SU-DHL-6 (cell line): ENCODE data around the gene LTO1.

Experiments used
- H2AFZ ChIP-seq: fragments of 200-600 bp; sonication (generic); 2 replicates; pipeline ENCODE4 v1.6.1; 2014; ENCODE audit warnings: low read depth, mild to moderate bottlenecking, moderate library complexity, mixed read lengths, antibody characterized with exemption, low read length; ENCODE audit not compliant: severe bottlenecking
- H3F3A ChIP-seq: fragments of 200-600 bp; shearing (Covaris generic); 2 replicates; pipeline ENCODE4 v1.6.0; 2016; ENCODE audit warnings: antibody characterized with exemption, mild to moderate bottlenecking; ENCODE audit not compliant: insufficient read depth
- H3K27ac ChIP-seq: fragments of 200-600 bp; sonication (generic); 2 replicates; pipeline ENCODE4 v1.5.1; 2016; ENCODE audit warnings: low read depth, mild to moderate bottlenecking, low read length, moderate library complexity, mixed read lengths
- H3K27me3 ChIP-seq: fragments of 200-600 bp; sonication (generic), shearing (Covaris generic); 2 replicates; pipeline ENCODE4 v1.6.0; 2014; ENCODE audit warnings: mild to moderate bottlenecking, low read length
- H3K36me3 ChIP-seq: fragments of 200-600 bp; sonication (generic); 2 replicates; pipeline ENCODE4 v1.6.1; 2014; ENCODE audit warnings: mild to moderate bottlenecking, low read length, mixed read lengths
- H3K4me2 ChIP-seq: fragments of 300-600, 200-600 bp; shearing (Covaris generic), sonication (generic); 2 replicates; pipeline ENCODE4 v1.6.0; 2014; ENCODE audit warnings: low read length, low read depth, mild to moderate bottlenecking; ENCODE audit not compliant: poor library complexity, severe bottlenecking
- H3K4me3 ChIP-seq: fragments of 200-600 bp; sonication (generic); 2 replicates; pipeline ENCODE4 v1.5.1; 2014; ENCODE audit warnings: antibody characterized with exemption, low read length, mild to moderate bottlenecking, mixed read lengths; ENCODE audit not compliant: insufficient read depth, poor library complexity, severe bottlenecking
- H3K79me2 ChIP-seq: fragments of 200-600 bp; sonication (generic); 2 replicates; pipeline ENCODE4 v1.6.1; 2014; ENCODE audit warnings: mild to moderate bottlenecking, low read length, moderate library complexity; ENCODE audit not compliant: insufficient read depth
- H3K9ac ChIP-seq: fragments of 200-600 bp; sonication (generic); 2 replicates; pipeline ENCODE4 v1.7.0; 2014; ENCODE audit warnings: mild to moderate bottlenecking, low read length
- H3K9me2 ChIP-seq: fragments of 200-600 bp; sonication (generic); replicated peaks from 2 replicates; pipeline ENCODE4 v1.6.1; 2014; ENCODE audit warnings: low read length; ENCODE audit not compliant: insufficient read depth
- H3K9me3 ChIP-seq: fragments of 200-600 bp; sonication (generic); 2 replicates; pipeline ENCODE4 v1.6.1; 2014; ENCODE audit warnings: low read length, mixed read lengths; ENCODE audit not compliant: insufficient read depth
- H4K20me1 ChIP-seq: fragments of 200-600 bp; sonication (generic); 2 replicates; pipeline ENCODE4 v1.6.1; 2014; ENCODE audit warnings: low read depth, mild to moderate bottlenecking, antibody characterized with exemption, low read length, moderate library complexity, mixed read lengths
- EZH2phosphoT487 ChIP-seq: fragments of 200-600 bp; sonication (generic), shearing (Covaris generic); conservative IDR thresholded peaks from 2 replicates; pipeline ENCODE4 v1.6.1; 2018; ENCODE audit warnings: mild to moderate bottlenecking, antibody characterized with exemption, low read length, moderate library complexity, mixed read lengths
- TF ChIP-seq, protein P1 (sequence below): fragments of 200-600 bp; sonication (generic); IDR thresholded peaks from one replicate; pipeline ENCODE4 v1.5.1; 2017; ENCODE audit warnings: antibody characterized with exemption, mild to moderate bottlenecking, low read length, moderate library complexity; ENCODE audit not compliant: insufficient read depth, poor library complexity, severe bottlenecking

Gene LTO1

DNA sequence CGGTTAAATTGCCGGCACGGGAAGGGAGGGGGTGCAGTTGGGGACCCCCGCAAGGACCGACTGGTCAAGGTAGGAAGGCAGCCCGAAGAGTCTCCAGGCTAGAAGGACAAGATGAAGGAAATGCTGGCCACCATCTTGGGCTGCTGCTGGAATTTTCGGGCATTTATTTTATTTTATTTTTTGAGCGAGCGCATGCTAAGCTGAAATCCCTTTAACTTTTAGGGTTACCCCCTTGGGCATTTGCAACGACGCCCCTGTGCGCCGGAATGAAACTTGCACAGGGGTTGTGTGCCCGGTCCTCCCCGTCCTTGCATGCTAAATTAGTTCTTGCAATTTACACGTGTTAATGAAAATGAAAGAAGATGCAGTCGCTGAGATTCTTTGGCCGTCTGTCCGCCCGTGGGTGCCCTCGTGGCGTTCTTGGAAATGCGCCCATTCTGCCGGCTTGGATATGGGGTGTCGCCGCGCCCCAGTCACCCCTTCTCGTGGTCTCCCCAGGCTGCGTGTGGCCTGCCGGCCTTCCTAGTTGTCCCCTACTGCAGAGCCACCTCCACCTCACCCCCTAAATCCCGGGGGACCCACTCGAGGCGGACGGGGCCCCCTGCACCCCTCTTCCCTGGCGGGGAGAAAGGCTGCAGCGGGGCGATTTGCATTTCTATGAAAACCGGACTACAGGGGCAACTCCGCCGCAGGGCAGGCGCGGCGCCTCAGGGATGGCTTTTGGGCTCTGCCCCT lies 34.7 kb downstream of the LTO1 start:
- no peak overlapping the region for H3K27ac ChIP-seq
- H3K79me2 ChIP-seq, result no peaks in the 10 kb centered on the region
- H3K9me3 ChIP-seq, result no peaks in the 10 kb centered on the region
- H3K4me2 ChIP-seq, result no peak overlapping the region
- no peak overlapping the region for H2AFZ ChIP-seq
- TF ChIP-seq, protein P1, sequence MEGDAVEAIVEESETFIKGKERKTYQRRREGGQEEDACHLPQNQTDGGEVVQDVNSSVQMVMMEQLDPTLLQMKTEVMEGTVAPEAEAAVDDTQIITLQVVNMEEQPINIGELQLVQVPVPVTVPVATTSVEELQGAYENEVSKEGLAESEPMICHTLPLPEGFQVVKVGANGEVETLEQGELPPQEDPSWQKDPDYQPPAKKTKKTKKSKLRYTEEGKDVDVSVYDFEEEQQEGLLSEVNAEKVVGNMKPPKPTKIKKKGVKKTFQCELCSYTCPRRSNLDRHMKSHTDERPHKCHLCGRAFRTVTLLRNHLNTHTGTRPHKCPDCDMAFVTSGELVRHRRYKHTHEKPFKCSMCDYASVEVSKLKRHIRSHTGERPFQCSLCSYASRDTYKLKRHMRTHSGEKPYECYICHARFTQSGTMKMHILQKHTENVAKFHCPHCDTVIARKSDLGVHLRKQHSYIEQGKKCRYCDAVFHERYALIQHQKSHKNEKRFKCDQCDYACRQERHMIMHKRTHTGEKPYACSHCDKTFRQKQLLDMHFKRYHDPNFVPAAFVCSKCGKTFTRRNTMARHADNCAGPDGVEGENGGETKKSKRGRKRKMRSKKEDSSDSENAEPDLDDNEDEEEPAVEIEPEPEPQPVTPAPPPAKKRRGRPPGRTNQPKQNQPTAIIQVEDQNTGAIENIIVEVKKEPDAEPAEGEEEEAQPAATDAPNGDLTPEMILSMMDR, result no peak
- no peak for TF ChIP-seq EZH2phosphoT487
- H4K20me1 ChIP-seq, result no peaks in the 10 kb centered on the region
- no peak overlapping the region for H3K4me3 ChIP-seq
- no peak overlapping the region for H3K9ac ChIP-seq
- H3K27me3 ChIP-seq, result no peaks in the 10 kb centered on the region
- no peaks in the 10 kb centered on the region for H3K36me3 ChIP-seq
- no peaks in the 10 kb centered on the region for H3F3A ChIP-seq
- no peaks in the 10 kb centered on the region for H3K9me2 ChIP-seq

DNA sequence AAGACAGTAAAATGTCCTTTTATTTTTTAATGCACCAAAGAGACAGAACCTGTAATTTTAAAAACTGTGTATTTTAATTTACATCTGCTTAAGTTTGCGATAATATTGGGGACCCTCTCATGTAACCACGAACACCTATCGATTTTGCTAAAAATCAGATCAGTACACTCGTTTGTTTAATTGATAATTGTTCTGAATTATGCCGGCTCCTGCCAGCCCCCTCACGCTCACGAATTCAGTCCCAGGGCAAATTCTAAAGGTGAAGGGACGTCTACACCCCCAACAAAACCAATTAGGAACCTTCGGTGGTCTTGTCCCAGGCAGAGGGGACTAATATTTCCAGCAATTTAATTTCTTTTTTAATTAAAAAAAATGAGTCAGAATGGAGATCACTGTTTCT lies 35.3 kb downstream of the LTO1 start:
- H3K4me2 ChIP-seq, result no peak overlapping the region
- H2AFZ ChIP-seq, result no peak overlapping the region
- no peaks in the 10 kb centered on the region for H3F3A ChIP-seq
- H3K27me3 ChIP-seq, result no peaks in the 10 kb centered on the region
- H3K27ac ChIP-seq, result no peak overlapping the region
- TF ChIP-seq EZH2phosphoT487, result no peak
- TF ChIP-seq, protein P1, result no peak
- no peaks in the 10 kb centered on the region for H3K79me2 ChIP-seq
- no peaks in the 10 kb centered on the region for H4K20me1 ChIP-seq
- no peak overlapping the region for H3K9ac ChIP-seq
- no peak overlapping the region for H3K4me3 ChIP-seq
- no peaks in the 10 kb centered on the region for H3K9me3 ChIP-seq
- no peaks in the 10 kb centered on the region for H3K36me3 ChIP-seq
- H3K9me2 ChIP-seq, result no peaks in the 10 kb centered on the region

DNA sequence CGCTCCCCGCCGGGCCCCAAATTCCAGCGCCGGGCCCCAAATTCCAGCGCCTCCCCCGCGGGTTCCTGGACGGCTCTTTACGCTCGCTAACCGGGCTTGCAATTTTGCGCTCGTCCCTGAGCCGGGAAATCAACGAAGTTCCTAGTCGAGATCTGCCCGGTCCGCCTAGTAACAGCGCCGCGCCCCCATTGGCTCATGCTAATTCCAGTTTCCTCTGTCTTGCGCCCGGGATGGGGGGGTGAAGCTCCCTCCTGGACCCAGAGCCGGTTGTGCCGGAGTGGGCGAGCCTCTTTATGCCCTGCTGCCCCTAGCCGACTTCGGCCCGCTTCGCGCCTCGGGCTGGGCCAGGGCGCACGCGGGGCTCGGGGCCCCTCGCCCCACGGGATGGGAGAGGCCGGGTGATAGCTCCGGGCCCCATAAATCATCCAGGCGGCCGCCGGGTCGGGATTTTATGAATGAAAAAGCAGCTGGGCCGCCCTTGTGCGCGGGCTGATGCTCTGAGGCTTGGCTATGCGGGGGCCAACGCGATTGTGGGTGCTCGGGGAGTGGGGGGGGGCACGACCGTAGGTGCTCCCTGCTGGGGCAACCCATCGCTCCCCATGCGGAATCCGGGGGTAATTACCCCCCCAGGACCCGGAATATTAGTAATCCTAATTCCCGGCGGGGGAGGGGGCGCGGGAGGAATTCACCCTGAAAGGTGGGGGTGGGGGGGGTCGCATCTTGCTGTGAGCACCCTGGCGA lies 36.0 kb downstream of the LTO1 start:
- Histone ChIP-seq H3K27ac (no peak overlapping the region), H3F3A (no peaks in the 10 kb centered on the region), H4K20me1 (no peaks in the 10 kb centered on the region), H3K9me2 (no peaks in the 10 kb centered on the region), H3K36me3 (no peaks in the 10 kb centered on the region), H2AFZ (no peak overlapping the region), H3K4me2 (no peak overlapping the region), H3K9me3 (no peaks in the 10 kb centered on the region), H3K79me2 (no peaks in the 10 kb centered on the region), H3K9ac (no peak overlapping the region), H3K27me3 (no peaks in the 10 kb centered on the region), H3K4me3 (no peak overlapping the region)
- TF ChIP-seq, protein P1, result no peak
- TF ChIP-seq EZH2phosphoT487, result no peak
